ENCODE data around the gene CAMK2B.

The CAMK2B gene

GRCh38 chr7:44335184-44335583 is 9.8 kb upstream of the CAMK2B start:
- Histone ChIP-seq H3K36me3 (ENCODE audit: insufficient read depth, low read length) (no peaks in the 10 kb centered on the region), H3K4me1 (ENCODE audit: insufficient read depth, low read length) (no peaks in the 10 kb centered on the region), H4K20me1 (ENCODE audit: insufficient read depth, low read length) (no peaks in the 10 kb centered on the region), H3K79me2 (ENCODE audit: insufficient read depth, low read length) (no peaks in the 10 kb centered on the region), H3K4me3 (ENCODE audit: low read depth in 1 of 2, low read length in 2 of 2) (no peak overlapping the region), H3K9me3 (ENCODE audit: insufficient read depth, low read length, severe bottlenecking) (no peaks in the 10 kb centered on the region), H3K27ac (ENCODE audit: low read length) (no peak overlapping the region), H3K4me2 (ENCODE audit: insufficient read depth, low read length) (no peak overlapping the region), H3K9ac (ENCODE audit: low read depth, low read length) (no peak overlapping the region), H3K27me3 (ENCODE audit: insufficient read depth, low read length, poor library complexity) (peaks cover 7% of the 10 kb centered on the region), H2AFZ (ENCODE audit: low read depth, low read length) (no peak overlapping the region)
- DNase-seq: no peak
- TF ChIP-seq EZH2 (IDR thresholded peaks at IDR 0.05; ENCODE audit: borderline replicate concordance, low read depth, low read length, severe bottlenecking) (no peak), CTCF (IDR thresholded peaks at IDR 0.05; ENCODE audit: borderline replicate concordance, extremely low read depth, low read length, poor library complexity, severe bottlenecking) (no peak)
- ATAC-seq (ENCODE audit: insufficient read depth, low read depth): no peak

- Histone ChIP-seq H3K9me3 (ENCODE audit: insufficient read depth, low read length, severe bottlenecking) (no peaks in the 10 kb centered on the region), H4K20me1 (ENCODE audit: insufficient read depth, low read length) (no peaks in the 10 kb centered on the region), H3K36me3 (ENCODE audit: insufficient read depth, low read length) (no peaks in the 10 kb centered on the region), H3K4me3 (ENCODE audit: low read depth in 1 of 2, low read length in 2 of 2) (no peak overlapping the region), H3K4me1 (ENCODE audit: insufficient read depth, low read length) (no peaks in the 10 kb centered on the region), H3K4me2 (ENCODE audit: insufficient read depth, low read length) (no peak overlapping the region), H3K27ac (ENCODE audit: low read length) (no peak overlapping the region), H3K9ac (ENCODE audit: low read depth, low read length) (no peak overlapping the region), H3K27me3 (ENCODE audit: insufficient read depth, low read length, poor library complexity) (peaks cover 7% of the 10 kb centered on the region), H2AFZ (ENCODE audit: low read depth, low read length) (no peak overlapping the region), H3K79me2 (ENCODE audit: insufficient read depth, low read length) (no peaks in the 10 kb centered on the region)
- no peak for DNase-seq
- no peak for ATAC-seq (ENCODE audit: insufficient read depth, low read depth)
- TF ChIP-seq CTCF (IDR thresholded peaks at IDR 0.05; ENCODE audit: borderline replicate concordance, extremely low read depth, low read length, poor library complexity, severe bottlenecking): no peak
- TF ChIP-seq EZH2 (IDR thresholded peaks at IDR 0.05; ENCODE audit: borderline replicate concordance, low read depth, low read length, severe bottlenecking): no peak
Observed at GRCh38 chr7:44334734-44335097, 9.3 kb upstream of the CAMK2B start.

- Histone ChIP-seq H2AFZ (ENCODE audit: low read depth, low read length) (no peak overlapping the region), H3K36me3 (ENCODE audit: insufficient read depth, low read length) (no peaks in the 10 kb centered on the region), H3K79me2 (ENCODE audit: insufficient read depth, low read length) (no peaks in the 10 kb centered on the region), H3K4me3 (ENCODE audit: low read depth in 1 of 2, low read length in 2 of 2) (no peak overlapping the region), H3K4me1 (ENCODE audit: insufficient read depth, low read length) (no peaks in the 10 kb centered on the region), H3K27ac (ENCODE audit: low read length) (no peak overlapping the region), H3K4me2 (ENCODE audit: insufficient read depth, low read length) (no peak overlapping the region), H4K20me1 (ENCODE audit: insufficient read depth, low read length) (no peaks in the 10 kb centered on the region), H3K9ac (ENCODE audit: low read depth, low read length) (no peak overlapping the region), H3K27me3 (ENCODE audit: insufficient read depth, low read length, poor library complexity) (peaks cover 7% of the 10 kb centered on the region), H3K9me3 (ENCODE audit: insufficient read depth, low read length, severe bottlenecking) (no peaks in the 10 kb centered on the region)
- DNase-seq: no peak
- no peak for ATAC-seq (ENCODE audit: insufficient read depth, low read depth)
- TF ChIP-seq EZH2 (IDR thresholded peaks at IDR 0.05; ENCODE audit: borderline replicate concordance, low read depth, low read length, severe bottlenecking) (no peak), CTCF (IDR thresholded peaks at IDR 0.05; ENCODE audit: borderline replicate concordance, extremely low read depth, low read length, poor library complexity, severe bottlenecking) (no peak)
Observed at GRCh38 chr7:44333911-44334733, 8.7 kb upstream of the CAMK2B start.
